HUDEP-2 (cell line): ENCODE results near the gene LARP1.
A peak's percentile ranks its signal among the peaks of the same experiment; 100 is the strongest.
"Not testable (repeated sequence)": the region's sequence is repeated elsewhere in the genome, so short reads cannot be mapped to it uniquely, and the experiment has no call there.

Experiments
- DNase-seq, 76 experiments: peaks; one replicate each; lab custom pipeline; 2025; ENCODE audit not compliant: unreplicated experiment in 76 of 76; lab: John Stamatoyannopoulos, UW

Gene LARP1

GRCh38 chr5:154819546-154819945 lies 64.4 kb downstream of the LARP1 start:
- no peak for DNase-seq

DNA sequence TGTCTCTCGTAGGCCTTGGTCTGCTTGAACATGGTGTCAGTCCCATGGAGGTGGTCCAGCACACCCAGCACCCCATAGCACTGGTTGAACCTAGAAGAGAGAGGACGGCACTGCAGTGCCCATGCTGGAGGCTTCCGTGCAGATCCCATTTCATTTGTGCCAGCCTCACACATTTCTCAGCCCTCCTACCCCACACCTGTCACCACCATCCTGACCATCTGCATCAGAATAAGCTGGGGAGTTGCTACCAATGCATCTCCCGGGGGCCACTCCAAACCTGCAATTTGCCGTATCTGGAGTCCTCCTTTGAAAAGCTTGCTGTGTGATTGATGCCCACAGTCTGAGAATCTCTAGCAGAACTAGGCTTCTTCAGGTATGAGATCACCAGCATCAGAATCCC lies 65.2 kb downstream of the LARP1 start:
- DNase-seq, result no peak

GRCh38 chr5:154822896-154823295 lies 67.7 kb downstream of the LARP1 start:
- not testable (repeated sequence) for DNase-seq

GRCh38 chr5:154823605-154824004 lies 68.4 kb downstream of the LARP1 start:
- DNase-seq, result no peak

- no peak for DNase-seq
Measured at GRCh38 chr5:154824070-154824469, 68.9 kb downstream of the LARP1 start.

GRCh38 chr5:154829181-154829588 lies 74.0 kb downstream of the LARP1 start:
- DNase-seq, result peak in 5 of 76 experiments; percentile 7 to 14 (median 10)

DNA sequence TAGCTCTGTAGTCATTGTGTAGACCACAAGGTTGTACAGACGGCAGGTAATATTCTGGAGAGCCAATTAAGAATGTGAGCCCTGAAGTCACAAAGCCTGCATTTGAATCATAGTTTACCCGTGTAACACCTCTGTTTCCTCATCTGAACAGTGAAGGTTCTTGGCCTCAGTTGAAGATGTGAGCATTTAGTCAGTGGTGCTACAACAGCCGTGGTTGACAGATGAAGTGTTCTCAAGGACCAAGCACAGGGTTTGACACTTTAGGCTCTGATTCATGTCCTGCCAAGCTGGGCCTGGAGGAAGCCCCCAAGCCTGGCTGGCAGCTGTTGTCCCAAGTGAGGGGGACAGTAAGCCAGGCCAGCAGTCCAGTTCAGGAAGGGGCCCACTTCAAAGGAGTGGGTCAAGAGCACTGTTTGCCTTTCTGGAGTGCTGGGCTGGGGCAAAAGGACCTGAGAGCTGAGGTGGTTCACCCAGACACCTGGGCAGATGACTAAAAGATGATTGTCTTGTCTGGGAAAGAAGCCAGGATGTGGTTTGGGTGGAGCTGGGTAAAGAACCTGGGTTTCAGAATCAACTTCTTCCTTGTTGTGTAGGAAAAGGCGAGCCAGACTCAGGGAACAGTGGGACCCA lies 74.5 kb downstream of the LARP1 start:
- no peak for DNase-seq

- DNase-seq, result no peak
Measured at GRCh38 chr5:154830219-154830595, 75.0 kb downstream of the LARP1 start.

DNA sequence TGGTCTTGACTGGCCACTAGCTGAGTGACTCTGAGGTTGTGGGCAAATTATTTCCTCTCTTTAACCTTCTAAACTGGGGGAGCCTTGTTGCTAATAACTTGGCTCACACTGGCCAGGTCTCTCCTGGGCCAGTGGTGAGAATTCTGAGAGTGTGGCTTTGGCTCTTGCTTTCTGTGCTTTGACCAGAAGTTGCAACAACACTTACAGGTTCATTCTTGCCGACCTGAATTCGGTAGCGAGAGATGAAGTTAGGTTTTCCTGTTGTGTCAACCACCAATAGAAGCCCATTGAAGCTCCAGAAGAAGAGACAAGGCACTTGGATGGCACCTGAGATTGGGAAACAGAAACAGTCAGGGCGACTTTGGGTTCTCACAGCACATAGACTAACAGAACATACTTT lies 75.4 kb downstream of the LARP1 start:
- no peak for DNase-seq

GRCh38 chr5:154831451-154831850 lies 76.3 kb downstream of the LARP1 start:
- no peak for DNase-seq

DNA sequence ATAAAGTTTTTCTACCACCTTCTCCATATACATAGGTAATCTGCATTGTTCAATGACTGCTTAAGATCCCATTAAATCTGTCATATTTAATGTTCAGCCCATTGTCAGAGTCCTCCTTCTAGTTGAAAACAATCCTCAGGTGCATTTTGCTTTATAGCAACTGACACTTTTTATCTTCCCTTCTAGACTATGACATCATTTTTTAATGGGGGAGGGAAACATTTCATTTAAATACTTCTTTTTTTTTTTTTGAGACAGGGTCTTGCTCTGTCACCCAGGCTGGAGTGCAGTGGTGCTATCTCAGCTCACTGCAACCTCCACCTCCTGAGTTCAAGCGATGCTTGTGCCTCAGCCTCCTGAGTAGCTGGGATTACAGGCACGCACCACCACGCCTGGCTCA lies 77.6 kb downstream of the LARP1 start:
- not testable (repeated sequence) for DNase-seq

- no peak for DNase-seq
Measured at GRCh38 chr5:154834053-154834452, 78.9 kb downstream of the LARP1 start.

DNA sequence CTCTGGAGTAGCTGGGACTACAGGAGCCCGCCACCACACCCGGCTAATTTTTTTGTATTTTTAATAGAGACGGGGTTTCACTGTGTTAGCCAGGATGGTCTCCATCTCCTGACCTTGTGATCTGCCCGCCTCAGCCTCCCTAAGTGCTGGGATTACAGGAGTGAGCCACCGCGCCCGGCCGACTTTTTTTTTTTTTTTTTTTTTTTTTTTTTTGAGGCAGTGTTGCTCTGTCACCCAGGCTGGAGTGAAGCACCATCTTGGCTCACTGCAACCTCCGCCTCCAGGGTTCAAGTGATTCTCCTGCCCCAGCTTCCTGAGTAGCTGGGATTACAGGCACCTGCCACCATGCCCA lies 80.5 kb downstream of the LARP1 start:
- DNase-seq, result not testable (repeated sequence)

GRCh38 chr5:154836225-154836624 lies 81.0 kb downstream of the LARP1 start:
- no peak for DNase-seq

DNA sequence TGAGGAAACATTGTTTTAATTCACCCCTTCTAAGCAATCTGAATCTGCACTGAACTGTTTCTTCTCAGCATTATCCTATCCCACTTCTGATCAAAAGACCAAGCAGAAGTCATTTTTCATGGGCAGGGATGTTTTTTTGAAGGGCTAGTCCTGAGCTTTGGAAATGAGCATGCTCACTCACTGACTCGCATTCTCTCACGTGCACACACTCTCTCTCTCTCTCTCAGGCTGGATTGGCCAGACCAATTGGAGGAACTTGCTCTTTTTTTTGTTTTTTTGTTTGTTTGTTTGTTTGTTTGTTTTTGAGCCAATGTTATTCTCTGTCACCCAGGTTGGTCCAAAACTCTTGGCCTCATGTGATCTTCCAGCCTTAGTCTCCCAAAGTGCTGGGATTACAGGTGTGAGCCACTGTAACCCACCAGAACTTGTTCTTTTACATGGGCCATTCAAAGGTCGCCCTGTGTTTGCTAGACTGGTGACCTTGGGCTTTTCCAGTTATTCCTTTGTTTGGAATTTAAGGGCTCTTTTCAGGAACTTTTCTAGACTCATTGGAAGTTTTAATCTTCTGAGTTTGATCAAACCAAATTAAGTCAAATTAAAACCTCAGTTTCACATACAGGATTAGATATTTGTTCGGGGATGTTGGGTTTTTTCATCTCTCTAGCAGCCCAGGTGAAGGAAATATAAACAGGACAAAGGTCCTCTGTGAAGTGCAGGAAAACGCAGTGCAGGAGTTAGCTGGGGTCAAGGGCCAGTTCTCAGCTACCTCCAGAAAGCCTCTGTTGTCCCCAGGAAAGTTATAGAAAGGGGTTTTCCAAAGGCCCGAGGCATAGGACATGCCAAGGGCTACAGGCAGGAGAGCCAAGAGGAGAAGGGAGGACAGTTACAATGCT lies 82.1 kb downstream of the LARP1 start:
- no peak for DNase-seq

DNA sequence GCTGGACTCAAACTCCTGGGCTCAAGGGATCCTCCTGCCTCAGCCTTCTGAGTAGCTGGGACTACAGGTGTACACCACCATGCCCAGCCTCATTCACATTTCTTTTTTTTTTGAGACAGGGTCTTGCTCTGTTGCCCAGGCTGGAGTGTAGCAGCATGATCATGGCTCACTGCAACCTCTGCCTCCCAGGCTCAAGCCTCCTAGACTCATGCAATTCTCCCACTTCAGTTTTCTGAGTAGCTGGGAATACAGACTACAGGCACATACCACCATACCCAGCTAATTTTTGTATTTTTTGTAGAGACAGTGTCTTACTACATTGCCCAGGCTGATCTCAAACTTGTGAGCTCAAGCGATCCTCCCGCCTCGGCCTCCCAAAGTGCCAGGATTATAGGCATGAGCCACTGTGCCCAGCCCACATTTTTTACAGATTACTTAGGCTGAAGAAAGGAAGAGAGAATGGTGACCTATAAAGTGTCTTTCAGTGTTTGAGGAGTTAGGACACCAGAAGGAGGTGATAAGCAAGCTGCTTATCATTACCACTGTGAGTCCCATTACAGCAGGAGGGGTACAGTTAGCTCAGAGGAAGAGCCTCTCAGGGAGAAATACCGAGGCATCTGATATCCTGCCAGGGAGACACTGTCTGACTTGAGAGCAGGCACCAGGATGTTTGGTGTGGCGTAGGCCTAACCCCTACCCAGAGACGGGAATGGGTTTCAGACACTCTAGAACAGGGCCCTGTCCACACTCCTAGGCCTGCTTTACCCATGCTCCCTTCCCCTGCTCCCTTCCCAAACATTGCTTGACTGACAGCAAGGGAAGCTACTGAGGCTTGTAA lies 85.5 kb downstream of the LARP1 start:
- peak in 74 of 76 experiments; percentile 36 to 94 (median 74) for DNase-seq

GRCh38 chr5:154841273-154841661 lies 86.1 kb downstream of the LARP1 start:
- no peak for DNase-seq

GRCh38 chr5:154842689-154843530 lies 87.7 kb downstream of the LARP1 start:
- no peak for DNase-seq

DNA sequence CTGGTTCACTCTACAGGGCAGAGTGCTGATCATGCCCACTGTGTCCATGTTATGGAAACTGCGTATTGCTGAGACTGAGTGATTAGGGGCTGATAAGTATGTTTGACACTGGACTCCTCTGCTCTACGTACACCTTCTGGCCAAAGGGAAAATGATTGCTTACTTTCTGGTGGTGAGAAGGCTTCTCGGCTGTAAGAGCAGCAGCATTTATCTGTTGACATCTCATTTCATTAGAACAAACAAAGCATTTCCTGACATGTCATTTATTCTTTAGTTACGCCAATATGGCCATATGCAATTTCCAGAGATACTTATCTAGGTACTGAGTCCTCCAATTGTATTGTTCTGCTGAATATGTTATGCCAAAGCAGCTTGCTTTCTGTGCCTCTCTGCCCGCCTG lies 89.6 kb downstream of the LARP1 start:
- no peak for DNase-seq

DNA sequence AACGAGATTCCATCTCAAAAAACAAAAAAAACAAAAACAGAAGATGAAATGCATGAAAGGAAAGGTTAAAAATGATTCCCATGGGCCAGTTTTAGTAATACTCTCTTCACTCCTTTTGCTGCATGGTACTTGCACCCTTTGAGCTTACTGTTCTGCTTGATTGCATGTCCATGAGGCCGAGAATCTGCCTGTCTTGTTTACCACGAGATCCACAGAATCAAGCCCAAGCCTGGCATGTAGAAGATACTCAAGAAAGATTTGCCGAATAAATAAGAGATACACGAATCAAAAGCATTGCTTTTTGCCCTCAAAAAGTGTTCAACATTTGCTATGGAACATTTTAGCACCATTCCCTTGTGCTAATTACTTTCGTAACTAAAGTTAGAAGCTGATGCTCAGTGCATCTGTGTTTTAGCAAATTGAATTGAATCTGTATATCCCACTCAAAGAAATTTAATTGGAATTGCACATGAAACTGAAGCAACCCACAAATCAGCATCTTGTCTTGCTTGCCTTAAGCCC lies 94.1 kb downstream of the LARP1 start:
- DNase-seq, result no peak
